HepG2 (cell line): ENCODE data around the gene THEMIS. TPM values are rescaled to one million over a fixed set of nuclear protein-coding genes. Genes with fewer than 3 reads are reported as not detected.

Experiments
- ARID2 ChIP-seq: sonication (generic); formaldehyde crosslinking; IDR thresholded peaks from 2 replicates; pipeline ENCODE4 v1.8.1; 2022; ENCODE audit warnings: mild to moderate bottlenecking, missing genetic modification reagents, borderline replicate concordance
- MXI1 ChIP-seq: IDR thresholded peaks from 3 replicates; pipeline ENCODE4 v1.6.1; 2012; ENCODE audit warnings: low read depth, low read length, inconsistent platforms, borderline replicate concordance
- NR2C2 ChIP-seq: sonication (generic); formaldehyde crosslinking; IDR thresholded peaks from 2 replicates; pipeline ENCODE4 v1.4.0; 2020; ENCODE audit warnings: missing genetic modification reagents, mild to moderate bottlenecking, moderate library complexity, borderline replicate concordance
- POGZ ChIP-seq: sonication (generic); formaldehyde crosslinking; IDR thresholded peaks from 2 replicates; pipeline ENCODE4 v1.4.0; 2020; ENCODE audit warnings: mild to moderate bottlenecking, missing genetic modification reagents
- RFXAP ChIP-seq: sonication (generic); formaldehyde crosslinking; IDR thresholded peaks from 2 replicates; pipeline ENCODE4 v1.4.0; 2020; ENCODE audit warnings: missing genetic modification reagents, borderline replicate concordance
- SP4 ChIP-seq: sonication (generic); formaldehyde crosslinking; IDR thresholded peaks from 2 replicates; pipeline ENCODE4 v1.8.1; 2023; ENCODE audit warnings: mild to moderate bottlenecking, missing genetic modification reagents
- YEATS2 ChIP-seq: sonication (generic); formaldehyde crosslinking; IDR thresholded peaks from 2 replicates; pipeline ENCODE4 v1.4.0; 2020; ENCODE audit warnings: missing genetic modification reagents, borderline replicate concordance
- ZNF230 ChIP-seq: sonication (generic); formaldehyde crosslinking; IDR thresholded peaks from 2 replicates; pipeline ENCODE4 v1.4.0; 2020; ENCODE audit warnings: mild to moderate bottlenecking, missing genetic modification reagents
- ZNF367 ChIP-seq: sonication (generic); formaldehyde crosslinking; IDR thresholded peaks from 2 replicates; pipeline ENCODE4 v1.4.0; 2020; ENCODE audit warnings: missing genetic modification reagents, borderline replicate concordance
- ZNF441 ChIP-seq: sonication (generic); formaldehyde crosslinking; IDR thresholded peaks from 2 replicates; pipeline ENCODE4 v1.7.0; 2021; ENCODE audit warnings: missing genetic modification reagents, borderline replicate concordance
- polyA plus RNA-seq, 8 experiments: library from polyadenylated mRNA; depleted of rRNA in 3 of 8; stranded (reverse) in 7 of 8; unstranded in 1 of 8; fragments of >200 nt; fragmentation: Illumina TruSeq in 4 of 8; extraction: Trizol in 4 of 8; gene quantifications; 2 replicates each; pipeline versions ENCODE4 v1.2.1 to v1.2.3, GENCODE V29; 2011 to 2016; ENCODE audit warnings: low read depth in 4 of 8, missing spikeins in 1 of 8, mixed read lengths in 1 of 8; ENCODE audit not compliant: insufficient read depth in 1 of 8
- total RNA-seq, 5 experiments: library from RNA; depleted of rRNA; stranded (reverse); fragments of >200 nt; fragmentation: Illumina TruSeq; extraction: Trizol; gene quantifications; 2 replicates each; pipeline ENCODE4 v1.2.3, GENCODE V29; 2016; ENCODE audit warnings: low read depth in 1 of 5
- TF ChIP-seq, protein P1 (sequence below): sonication (generic); formaldehyde crosslinking; IDR thresholded peaks from 2 replicates; pipeline ENCODE4 v1.9.0; 2021; ENCODE audit warnings: missing genetic modification reagents, borderline replicate concordance
- TF ChIP-seq, protein P2 (sequence below): sonication (generic); formaldehyde crosslinking; IDR thresholded peaks from 2 replicates; pipeline ENCODE4 v1.4.0; 2020; ENCODE audit warnings: missing genetic modification reagents, borderline replicate concordance
- TF ChIP-seq, protein P3 (sequence below): sonication (generic); formaldehyde crosslinking; conservative IDR thresholded peaks from 2 replicates; pipeline ENCODE4 v1.8.0; 2022; ENCODE audit warnings: mild to moderate bottlenecking, moderate library complexity, missing genetic modification reagents
- TF ChIP-seq, protein P4 (sequence below): sonication (generic); formaldehyde crosslinking; IDR thresholded peaks from 2 replicates; pipeline ENCODE4 v1.8.1; 2023; ENCODE audit warnings: mild to moderate bottlenecking, moderate library complexity, missing genetic modification reagents

Gene THEMIS
- total and polyA plus RNA-seq, 2 of the 13 experiments (the other 11 are each of a cell fraction or from before 2014, with no cell fraction given): not detected

DNA sequence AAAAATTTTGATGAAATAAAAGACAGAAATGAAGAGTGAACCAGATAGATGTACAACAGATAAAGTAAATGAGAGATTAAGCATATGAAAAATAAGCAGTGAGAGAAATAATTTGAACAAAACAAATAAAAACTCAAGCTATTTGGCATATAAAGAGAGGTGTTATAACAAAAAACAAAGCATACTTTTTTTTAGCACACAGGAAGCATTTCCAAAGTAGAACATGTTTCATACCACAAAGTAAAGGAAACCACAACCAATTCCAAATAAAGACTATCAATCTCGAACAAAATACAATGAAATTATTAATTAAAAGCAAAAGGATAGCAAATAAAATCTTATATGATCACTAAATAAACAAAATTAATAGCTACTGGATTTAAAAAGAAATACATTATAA is 6.8 kb downstream of the THEMIS start (continued):
- TF ChIP-seq, protein P1, sequence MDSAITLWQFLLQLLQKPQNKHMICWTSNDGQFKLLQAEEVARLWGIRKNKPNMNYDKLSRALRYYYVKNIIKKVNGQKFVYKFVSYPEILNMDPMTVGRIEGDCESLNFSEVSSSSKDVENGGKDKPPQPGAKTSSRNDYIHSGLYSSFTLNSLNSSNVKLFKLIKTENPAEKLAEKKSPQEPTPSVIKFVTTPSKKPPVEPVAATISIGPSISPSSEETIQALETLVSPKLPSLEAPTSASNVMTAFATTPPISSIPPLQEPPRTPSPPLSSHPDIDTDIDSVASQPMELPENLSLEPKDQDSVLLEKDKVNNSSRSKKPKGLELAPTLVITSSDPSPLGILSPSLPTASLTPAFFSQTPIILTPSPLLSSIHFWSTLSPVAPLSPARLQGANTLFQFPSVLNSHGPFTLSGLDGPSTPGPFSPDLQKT (CRISPR knock-in tag): no peak
- no peak for TF ChIP-seq POGZ (CRISPR knock-in tag)
- TF ChIP-seq, protein P2, sequence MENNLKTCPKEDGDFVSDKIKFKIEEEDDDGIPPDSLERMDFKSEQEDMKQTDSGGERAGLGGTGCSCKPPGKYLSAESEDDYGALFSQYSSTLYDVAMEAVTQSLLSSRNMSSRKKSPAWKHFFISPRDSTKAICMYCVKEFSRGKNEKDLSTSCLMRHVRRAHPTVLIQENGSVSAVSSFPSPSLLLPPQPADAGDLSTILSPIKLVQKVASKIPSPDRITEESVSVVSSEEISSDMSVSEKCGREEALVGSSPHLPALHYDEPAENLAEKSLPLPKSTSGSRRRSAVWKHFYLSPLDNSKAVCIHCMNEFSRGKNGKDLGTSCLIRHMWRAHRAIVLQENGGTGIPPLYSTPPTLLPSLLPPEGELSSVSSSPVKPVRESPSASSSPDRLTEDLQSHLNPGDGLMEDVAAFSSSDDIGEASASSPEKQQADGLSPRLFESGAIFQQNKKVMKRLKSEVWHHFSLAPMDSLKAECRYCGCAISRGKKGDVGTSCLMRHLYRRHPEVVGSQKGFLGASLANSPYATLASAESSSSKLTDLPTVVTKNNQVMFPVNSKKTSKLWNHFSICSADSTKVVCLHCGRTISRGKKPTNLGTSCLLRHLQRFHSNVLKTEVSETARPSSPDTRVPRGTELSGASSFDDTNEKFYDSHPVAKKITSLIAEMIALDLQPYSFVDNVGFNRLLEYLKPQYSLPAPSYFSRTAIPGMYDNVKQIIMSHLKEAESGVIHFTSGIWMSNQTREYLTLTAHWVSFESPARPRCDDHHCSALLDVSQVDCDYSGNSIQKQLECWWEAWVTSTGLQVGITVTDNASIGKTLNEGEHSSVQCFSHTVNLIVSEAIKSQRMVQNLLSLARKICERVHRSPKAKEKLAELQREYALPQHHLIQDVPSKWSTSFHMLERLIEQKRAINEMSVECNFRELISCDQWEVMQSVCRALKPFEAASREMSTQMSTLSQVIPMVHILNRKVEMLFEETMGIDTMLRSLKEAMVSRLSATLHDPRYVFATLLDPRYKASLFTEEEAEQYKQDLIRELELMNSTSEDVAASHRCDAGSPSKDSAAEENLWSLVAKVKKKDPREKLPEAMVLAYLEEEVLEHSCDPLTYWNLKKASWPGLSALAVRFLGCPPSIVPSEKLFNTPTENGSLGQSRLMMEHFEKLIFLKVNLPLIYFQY (CRISPR knock-in tag): no peak
- TF ChIP-seq ZNF367 (CRISPR knock-in tag): no peak
- TF ChIP-seq RFXAP: no peak
- no peak for TF ChIP-seq ARID2 (CRISPR knock-in tag)
- TF ChIP-seq, protein P3, sequence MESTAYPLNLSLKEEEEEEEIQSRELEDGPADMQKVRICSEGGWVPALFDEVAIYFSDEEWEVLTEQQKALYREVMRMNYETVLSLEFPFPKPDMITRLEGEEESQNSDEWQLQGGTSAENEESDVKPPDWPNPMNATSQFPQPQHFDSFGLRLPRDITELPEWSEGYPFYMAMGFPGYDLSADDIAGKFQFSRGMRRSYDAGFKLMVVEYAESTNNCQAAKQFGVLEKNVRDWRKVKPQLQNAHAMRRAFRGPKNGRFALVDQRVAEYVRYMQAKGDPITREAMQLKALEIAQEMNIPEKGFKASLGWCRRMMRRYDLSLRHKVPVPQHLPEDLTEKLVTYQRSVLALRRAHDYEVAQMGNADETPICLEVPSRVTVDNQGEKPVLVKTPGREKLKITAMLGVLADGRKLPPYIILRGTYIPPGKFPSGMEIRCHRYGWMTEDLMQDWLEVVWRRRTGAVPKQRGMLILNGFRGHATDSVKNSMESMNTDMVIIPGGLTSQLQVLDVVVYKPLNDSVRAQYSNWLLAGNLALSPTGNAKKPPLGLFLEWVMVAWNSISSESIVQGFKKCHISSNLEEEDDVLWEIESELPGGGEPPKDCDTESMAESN (CRISPR knock-in tag): no peak
- no peak for TF ChIP-seq YEATS2 (CRISPR knock-in tag)
- TF ChIP-seq SP4 (CRISPR knock-in tag): no peak
- no peak for TF ChIP-seq NR2C2 (CRISPR knock-in tag)
- TF ChIP-seq, protein P4, sequence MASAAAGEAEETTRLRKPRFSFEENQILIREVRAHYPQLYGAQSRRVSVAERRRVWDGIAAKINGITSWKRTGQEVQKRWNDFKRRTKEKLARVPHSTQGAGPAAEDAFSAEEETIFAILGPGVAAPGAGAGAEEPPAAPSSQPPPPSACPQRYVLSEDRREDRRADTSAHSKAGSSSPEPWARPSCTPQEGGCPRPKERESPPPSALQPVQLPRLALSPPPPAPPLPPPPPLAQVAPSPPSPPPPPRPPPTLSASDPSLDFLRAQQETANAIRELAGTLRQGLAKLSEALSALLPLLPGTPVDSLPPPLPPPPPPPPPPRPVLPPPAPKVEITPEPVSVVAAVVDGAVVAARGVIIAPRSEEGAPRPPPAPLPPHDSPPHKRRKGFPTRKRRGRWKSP: no peak
- no peak for TF ChIP-seq MXI1
- TF ChIP-seq ZNF441 (CRISPR knock-in tag): no peak
- TF ChIP-seq ZNF230 (CRISPR knock-in tag): no peak
